Thyroid gland (tissue), 4 donors: ENCODE measurements around the gene PROX2.

ENCODE experiments used
- POLR2A ChIP-seq, 2 donors: fragments of 450-650 bp; IDR thresholded peaks; one replicate each; pipeline ENCODE4 v1.6.1; 2017; ENCODE audit warnings: antibody characterized with exemption in 2 of 2, mild to moderate bottlenecking in 2 of 2, moderate library complexity in 1 of 2
- TF ChIP-seq, protein P1 (sequence below), 6 experiments: fragments of 200-600 bp in 3 of 6; fragments of 450-650 bp in 3 of 6; sonication (generic) in 3 of 6; IDR thresholded peaks; one replicate each; pipeline ENCODE4 v1.5.1; 2016 to 2019; ENCODE audit warnings: antibody characterized with exemption in 6 of 6, mild to moderate bottlenecking in 2 of 6, inconsistent platforms in 1 of 6, moderate library complexity in 1 of 6

DNA sequence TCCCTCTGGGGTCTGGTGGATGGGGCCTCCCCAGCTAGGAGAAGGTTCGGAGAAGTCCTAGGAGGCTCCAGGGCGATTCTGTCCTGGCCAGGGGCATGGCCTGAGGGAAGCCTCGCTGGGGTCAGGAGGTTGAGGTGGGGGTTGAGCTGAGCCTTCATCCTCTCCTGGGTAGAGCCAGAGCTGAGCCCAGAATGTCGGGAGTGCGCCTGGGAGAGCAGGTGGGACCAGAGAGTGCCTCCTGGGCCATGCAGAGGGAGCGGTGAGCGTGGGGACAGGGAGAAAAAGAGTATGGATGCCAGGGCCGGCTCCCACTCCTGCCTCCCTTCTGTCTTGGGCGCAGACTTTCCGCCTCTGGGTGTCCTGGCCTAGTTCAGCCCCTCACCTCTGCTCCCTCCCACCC, 34.0 kb upstream of the PROX2 start:
- TF ChIP-seq, protein P1, sequence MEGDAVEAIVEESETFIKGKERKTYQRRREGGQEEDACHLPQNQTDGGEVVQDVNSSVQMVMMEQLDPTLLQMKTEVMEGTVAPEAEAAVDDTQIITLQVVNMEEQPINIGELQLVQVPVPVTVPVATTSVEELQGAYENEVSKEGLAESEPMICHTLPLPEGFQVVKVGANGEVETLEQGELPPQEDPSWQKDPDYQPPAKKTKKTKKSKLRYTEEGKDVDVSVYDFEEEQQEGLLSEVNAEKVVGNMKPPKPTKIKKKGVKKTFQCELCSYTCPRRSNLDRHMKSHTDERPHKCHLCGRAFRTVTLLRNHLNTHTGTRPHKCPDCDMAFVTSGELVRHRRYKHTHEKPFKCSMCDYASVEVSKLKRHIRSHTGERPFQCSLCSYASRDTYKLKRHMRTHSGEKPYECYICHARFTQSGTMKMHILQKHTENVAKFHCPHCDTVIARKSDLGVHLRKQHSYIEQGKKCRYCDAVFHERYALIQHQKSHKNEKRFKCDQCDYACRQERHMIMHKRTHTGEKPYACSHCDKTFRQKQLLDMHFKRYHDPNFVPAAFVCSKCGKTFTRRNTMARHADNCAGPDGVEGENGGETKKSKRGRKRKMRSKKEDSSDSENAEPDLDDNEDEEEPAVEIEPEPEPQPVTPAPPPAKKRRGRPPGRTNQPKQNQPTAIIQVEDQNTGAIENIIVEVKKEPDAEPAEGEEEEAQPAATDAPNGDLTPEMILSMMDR (IDR thresholded peaks at IDR 0.05): no peak
- TF ChIP-seq POLR2A (IDR thresholded peaks at IDR 0.05): no peak
